Measurements from ENCODE around the gene PTPRN2.
"Not testable (repeated sequence)": the region's sequence is repeated elsewhere in the genome, so short reads cannot be mapped to it uniquely, and the experiment has no call there.

The PTPRN2 gene

DNA sequence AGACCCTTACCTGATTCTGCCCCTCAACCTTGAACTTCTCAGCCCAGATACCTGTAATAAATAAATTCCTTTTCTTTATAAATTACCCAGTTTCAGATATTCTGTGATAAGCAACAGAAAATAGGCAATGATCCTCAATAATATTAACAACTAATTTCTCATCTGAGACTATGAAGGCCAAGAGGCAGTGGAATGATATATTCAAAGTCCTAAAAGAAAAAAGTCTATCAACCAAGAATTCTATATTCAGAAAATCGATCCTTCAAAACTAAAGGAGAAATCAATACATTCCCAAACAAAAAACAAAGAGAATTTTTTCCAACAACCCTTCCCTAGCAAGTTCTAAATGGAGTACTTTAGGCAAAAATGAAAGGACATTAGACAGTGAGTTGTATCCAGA is 279.6 kb downstream of the PTPRN2 start:
- Histone ChIP-seq H3K27me3 (ENCODE audit: control insufficient read depth in 1 of 2, insufficient read depth in 2 of 2, low read length in 2 of 2) (no peaks in the 10 kb centered on the region), H3K9ac (ENCODE audit: low read length) (no peak overlapping the region), H3K4me1 (ENCODE audit: insufficient read depth, low read length) (no peaks in the 10 kb centered on the region), H3K4me3 (ENCODE audit: low read depth in 1 of 2, low read length in 2 of 2) (no peak overlapping the region), H3K36me3 (ENCODE audit: insufficient read depth, low read length) (no peaks in the 10 kb centered on the region), H3K9me3 (ENCODE audit: low read length) (peaks cover 6% of the 10 kb centered on the region), H3K27ac (ENCODE audit: low read depth, low read length) (no peak overlapping the region)

GRCh38 chr7:158304072-158304471 is 283.6 kb downstream of the PTPRN2 start:
- H3K4me3 ChIP-seq (ENCODE audit: low read depth in 1 of 2, low read length in 2 of 2); H3K4me1 ChIP-seq (ENCODE audit: insufficient read depth, low read length); H3K9ac ChIP-seq (ENCODE audit: low read length); H3K27ac ChIP-seq (ENCODE audit: low read depth, low read length); H3K9me3 ChIP-seq (ENCODE audit: low read length); H3K36me3 ChIP-seq (ENCODE audit: insufficient read depth, low read length); H3K27me3 ChIP-seq (ENCODE audit: control insufficient read depth in 1 of 2, insufficient read depth in 2 of 2, low read length in 2 of 2): not testable (repeated sequence)

- H3K27ac ChIP-seq (ENCODE audit: low read depth, low read length), result no peak overlapping the region
- peaks cover 6% of the 10 kb centered on the region for H3K9me3 ChIP-seq (ENCODE audit: low read length)
- H3K27me3 ChIP-seq (ENCODE audit: control insufficient read depth in 1 of 2, insufficient read depth in 2 of 2, low read length in 2 of 2), result no peaks in the 10 kb centered on the region
- H3K36me3 ChIP-seq (ENCODE audit: insufficient read depth, low read length), result no peaks in the 10 kb centered on the region
- H3K4me1 ChIP-seq (ENCODE audit: insufficient read depth, low read length), result no peaks in the 10 kb centered on the region
- H3K4me3 ChIP-seq (ENCODE audit: low read depth in 1 of 2, low read length in 2 of 2), result no peak overlapping the region
- H3K9ac ChIP-seq (ENCODE audit: low read length), result no peak overlapping the region
Observed at GRCh38 chr7:158303121-158303520, 284.5 kb downstream of the PTPRN2 start.

GRCh38 chr7:158302274-158303070 is 285.2 kb downstream of the PTPRN2 start:
- H3K9ac ChIP-seq (ENCODE audit: low read length), result no peak overlapping the region
- no peaks in the 10 kb centered on the region for H3K36me3 ChIP-seq (ENCODE audit: insufficient read depth, low read length)
- no peak overlapping the region for H3K27ac ChIP-seq (ENCODE audit: low read depth, low read length)
- H3K27me3 ChIP-seq (ENCODE audit: control insufficient read depth in 1 of 2, insufficient read depth in 2 of 2, low read length in 2 of 2), result no peaks in the 10 kb centered on the region
- H3K4me1 ChIP-seq (ENCODE audit: insufficient read depth, low read length), result no peaks in the 10 kb centered on the region
- H3K9me3 ChIP-seq (ENCODE audit: low read length), result peaks cover 1% of the 10 kb centered on the region
- no peak overlapping the region for H3K4me3 ChIP-seq (ENCODE audit: low read depth in 1 of 2, low read length in 2 of 2)

DNA sequence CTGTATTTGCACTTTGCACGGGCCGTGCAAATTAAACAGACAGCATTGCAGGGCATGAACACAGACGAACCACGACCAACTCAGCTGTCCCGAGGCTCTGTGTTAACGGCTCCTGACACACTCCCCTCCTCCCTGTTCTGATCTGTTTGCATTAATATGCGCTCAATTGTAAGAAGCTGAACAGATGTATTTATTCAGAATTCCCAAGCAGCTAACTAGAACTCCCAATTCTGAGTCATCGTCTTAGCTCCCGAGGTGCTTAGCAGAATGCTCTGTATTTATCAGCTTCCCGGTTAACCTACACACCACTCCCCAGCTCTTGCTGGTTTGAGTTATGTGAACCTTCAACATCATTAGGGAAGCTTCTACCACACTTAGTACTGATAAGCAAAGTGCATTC is 286.4 kb downstream of the PTPRN2 start:
- Histone ChIP-seq H3K4me3 (ENCODE audit: low read depth in 1 of 2, low read length in 2 of 2) (no peak overlapping the region), H3K9ac (ENCODE audit: low read length) (no peak overlapping the region), H3K4me1 (ENCODE audit: insufficient read depth, low read length) (no peaks in the 10 kb centered on the region), H3K9me3 (ENCODE audit: low read length) (no peaks in the 10 kb centered on the region), H3K27ac (ENCODE audit: low read depth, low read length) (no peak overlapping the region), H3K27me3 (ENCODE audit: control insufficient read depth in 1 of 2, insufficient read depth in 2 of 2, low read length in 2 of 2) (no peaks in the 10 kb centered on the region), H3K36me3 (ENCODE audit: insufficient read depth, low read length) (no peaks in the 10 kb centered on the region)

- Histone ChIP-seq H3K27me3 (ENCODE audit: control insufficient read depth in 1 of 2, insufficient read depth in 2 of 2, low read length in 2 of 2) (no peaks in the 10 kb centered on the region), H3K27ac (ENCODE audit: low read depth, low read length) (no peak overlapping the region), H3K36me3 (ENCODE audit: insufficient read depth, low read length) (no peaks in the 10 kb centered on the region), H3K9me3 (ENCODE audit: low read length) (no peaks in the 10 kb centered on the region), H3K9ac (ENCODE audit: low read length) (no peak overlapping the region), H3K4me3 (ENCODE audit: low read depth in 1 of 2, low read length in 2 of 2) (no peak overlapping the region), H3K4me1 (ENCODE audit: insufficient read depth, low read length) (no peaks in the 10 kb centered on the region)
Observed at GRCh38 chr7:158300427-158300826, 287.2 kb downstream of the PTPRN2 start.

- Histone ChIP-seq H3K9me3 (ENCODE audit: low read length) (no peaks in the 10 kb centered on the region), H3K27me3 (ENCODE audit: control insufficient read depth in 1 of 2, insufficient read depth in 2 of 2, low read length in 2 of 2) (no peaks in the 10 kb centered on the region), H3K27ac (ENCODE audit: low read depth, low read length) (no peak overlapping the region), H3K4me3 (ENCODE audit: low read depth in 1 of 2, low read length in 2 of 2) (no peak overlapping the region), H3K9ac (ENCODE audit: low read length) (no peak overlapping the region), H3K36me3 (ENCODE audit: insufficient read depth, low read length) (no peaks in the 10 kb centered on the region), H3K4me1 (ENCODE audit: insufficient read depth, low read length) (no peaks in the 10 kb centered on the region)
Observed at GRCh38 chr7:158299607-158300006, 288.0 kb downstream of the PTPRN2 start.

DNA sequence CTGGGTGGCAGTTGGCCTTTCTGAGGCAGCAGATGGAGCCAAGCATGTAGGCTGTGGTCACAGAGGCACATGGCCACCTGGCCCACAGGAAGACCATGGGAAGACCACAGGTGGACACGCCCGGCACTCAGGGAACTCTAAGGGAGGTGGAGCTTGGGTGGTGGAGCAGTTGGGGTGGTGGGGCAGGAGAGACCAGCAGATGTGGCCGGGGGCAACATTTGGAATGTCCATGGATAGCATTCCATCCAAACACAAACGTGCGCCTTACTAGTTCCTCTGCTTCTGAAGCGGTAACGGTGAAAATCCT is 290.9 kb downstream of the PTPRN2 start:
- Histone ChIP-seq H3K27me3 (ENCODE audit: control insufficient read depth in 1 of 2, insufficient read depth in 2 of 2, low read length in 2 of 2) (no peaks in the 10 kb centered on the region), H3K36me3 (ENCODE audit: insufficient read depth, low read length) (no peaks in the 10 kb centered on the region), H3K9me3 (ENCODE audit: low read length) (no peaks in the 10 kb centered on the region), H3K27ac (ENCODE audit: low read depth, low read length) (no peak overlapping the region), H3K9ac (ENCODE audit: low read length) (no peak overlapping the region), H3K4me1 (ENCODE audit: insufficient read depth, low read length) (no peaks in the 10 kb centered on the region), H3K4me3 (ENCODE audit: low read depth in 1 of 2, low read length in 2 of 2) (no peak overlapping the region)

DNA sequence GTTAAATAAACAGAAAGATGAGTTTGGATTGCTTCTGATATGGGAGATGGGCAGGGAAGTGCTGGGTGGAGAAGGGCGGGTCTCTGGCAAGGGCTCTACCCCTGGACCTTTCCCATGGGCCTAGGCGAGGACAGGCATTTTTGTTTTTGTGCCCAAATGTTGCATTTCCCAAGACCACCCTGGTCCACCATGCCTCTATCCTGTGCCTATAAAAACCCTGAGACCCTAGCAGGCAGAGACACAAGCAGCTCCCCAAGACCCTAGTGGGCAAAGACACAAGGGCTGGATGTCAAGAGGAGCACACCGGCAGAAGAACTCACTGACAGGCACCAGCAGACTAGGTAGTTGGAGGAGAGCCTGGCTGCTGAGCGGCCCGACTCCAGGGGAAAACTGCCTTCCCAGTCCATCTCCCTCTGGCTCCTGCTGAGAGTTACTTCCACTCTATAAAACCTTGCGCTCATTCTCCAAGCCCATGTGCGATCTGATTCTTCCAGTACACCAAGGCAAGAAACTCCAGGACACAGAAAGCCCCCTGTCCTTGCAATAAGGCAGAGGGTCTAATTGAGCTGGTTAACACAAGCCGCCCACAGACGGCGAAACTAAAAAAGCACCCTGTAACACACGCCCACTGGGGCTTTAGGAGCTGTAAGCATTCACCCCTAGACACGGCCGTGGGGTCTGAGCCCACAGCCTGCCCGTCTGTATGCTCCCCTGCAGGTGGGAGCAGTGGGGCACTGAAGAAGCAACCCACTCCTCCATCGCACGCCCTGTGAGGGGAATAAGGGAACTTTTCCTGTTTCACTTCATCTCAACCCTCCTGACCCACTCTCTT is 291.4 kb downstream of the PTPRN2 start:
- Histone ChIP-seq H3K4me3 (ENCODE audit: low read depth in 1 of 2, low read length in 2 of 2) (no peak overlapping the region), H3K4me1 (ENCODE audit: insufficient read depth, low read length) (no peaks in the 10 kb centered on the region), H3K9ac (ENCODE audit: low read length) (no peak overlapping the region), H3K36me3 (ENCODE audit: insufficient read depth, low read length) (no peaks in the 10 kb centered on the region), H3K9me3 (ENCODE audit: low read length) (no peaks in the 10 kb centered on the region), H3K27ac (ENCODE audit: low read depth, low read length) (no peak overlapping the region), H3K27me3 (ENCODE audit: control insufficient read depth in 1 of 2, insufficient read depth in 2 of 2, low read length in 2 of 2) (no peaks in the 10 kb centered on the region)

DNA sequence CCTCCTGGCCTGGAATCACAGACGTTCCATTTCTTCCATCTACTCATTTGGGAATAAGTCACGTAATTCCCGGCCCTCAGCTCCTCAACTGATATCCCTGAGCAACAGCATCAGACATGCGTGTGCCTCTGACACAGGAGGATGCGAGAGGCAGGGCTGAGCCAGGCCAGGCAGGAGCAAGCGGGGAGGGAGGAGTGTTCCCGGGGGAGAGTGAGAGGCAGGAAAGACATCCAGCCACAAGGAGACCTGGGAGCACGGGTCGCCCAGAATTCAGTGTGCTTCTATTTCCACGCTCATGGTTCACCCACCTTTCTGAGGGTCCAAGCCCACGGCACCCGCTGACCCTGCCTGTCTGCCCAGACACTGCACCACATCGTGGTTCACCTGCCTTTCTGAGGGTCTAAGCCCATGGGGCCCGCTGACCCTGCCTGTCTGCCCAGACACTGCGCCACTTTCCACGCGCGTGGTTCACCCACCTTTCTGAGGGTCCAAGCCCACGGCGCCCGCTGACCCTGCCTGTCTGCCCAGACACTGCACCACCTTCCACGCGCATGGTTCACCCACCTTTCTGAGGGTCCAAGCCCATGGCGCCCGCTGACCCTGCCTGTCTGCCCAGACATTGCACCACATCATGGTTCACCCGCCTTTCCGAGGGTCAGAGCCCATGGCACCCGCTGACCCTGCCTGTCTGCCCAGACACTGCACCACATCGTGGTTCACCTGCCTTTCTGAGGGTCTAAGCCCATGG is 293.0 kb downstream of the PTPRN2 start:
- H3K4me1 ChIP-seq (ENCODE audit: insufficient read depth, low read length); H3K36me3 ChIP-seq (ENCODE audit: insufficient read depth, low read length); H3K27me3 ChIP-seq (ENCODE audit: control insufficient read depth in 1 of 2, insufficient read depth in 2 of 2, low read length in 2 of 2); H3K9ac ChIP-seq (ENCODE audit: low read length); H3K27ac ChIP-seq (ENCODE audit: low read depth, low read length); H3K9me3 ChIP-seq (ENCODE audit: low read length); H3K4me3 ChIP-seq (ENCODE audit: low read depth in 1 of 2, low read length in 2 of 2): not testable (repeated sequence)

DNA sequence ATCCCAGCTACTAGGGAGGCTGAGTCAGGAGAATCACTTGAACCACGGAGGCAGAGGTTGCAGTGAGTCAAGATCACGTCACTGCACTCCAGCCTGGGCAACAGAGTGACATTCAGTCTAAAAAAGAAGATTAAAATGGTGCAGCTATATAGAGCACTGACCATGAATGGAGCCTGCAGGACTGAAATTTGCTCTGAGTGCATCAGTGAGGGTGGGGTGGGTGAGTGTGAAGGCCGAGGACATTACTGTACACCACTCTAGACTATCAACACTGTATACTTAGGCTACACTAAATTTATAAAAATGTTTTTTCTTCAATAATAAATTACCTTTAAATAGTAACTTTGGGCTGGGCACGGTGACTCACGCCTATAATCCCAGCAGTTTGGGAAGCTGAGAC is 294.7 kb downstream of the PTPRN2 start:
- Histone ChIP-seq H3K4me3 (ENCODE audit: low read depth in 1 of 2, low read length in 2 of 2) (no peak overlapping the region), H3K9me3 (ENCODE audit: low read length) (peaks cover under 1% of the 10 kb centered on the region), H3K27ac (ENCODE audit: low read depth, low read length) (no peak overlapping the region), H3K4me1 (ENCODE audit: insufficient read depth, low read length) (no peaks in the 10 kb centered on the region), H3K36me3 (ENCODE audit: insufficient read depth, low read length) (no peaks in the 10 kb centered on the region), H3K27me3 (ENCODE audit: control insufficient read depth in 1 of 2, insufficient read depth in 2 of 2, low read length in 2 of 2) (no peaks in the 10 kb centered on the region), H3K9ac (ENCODE audit: low read length) (no peak overlapping the region)

All from muscle layer of colon (tissue), 2 donors.